Adrenal gland (tissue), 12 donors: ENCODE measurements around the gene KMT2C. TPM values are rescaled to one million over a fixed set of nuclear protein-coding genes. Genes with fewer than 3 reads are reported as not detected.

Source experiments
- DNase-seq, 7 donors: peaks; one replicate each; pipeline ENCODE4 v3.0.0-alpha.2; 2019 to 2020
- H3K27ac ChIP-seq, 5 donors: fragments of 200-600 bp; sonication (generic) in 4 of 5; 1 replicate in 3 of 5; 2 replicates in 2 of 5; pipeline versions ENCODE4 v1.5.1 to v1.8.0; 2016 to 2020; ENCODE audit warnings: mild to moderate bottlenecking in 1 of 5
- H3K27me3 ChIP-seq: fragments of 200-600 bp; 2 replicates; pipeline ENCODE4 v1.8.0; 2021
- H3K36me3 ChIP-seq, 2 donors: fragments of 200-600 bp; replicated peaks in 1 of 2; 1 replicate in 1 of 2; 2 replicates in 1 of 2; pipeline versions ENCODE4 v1.5.1 to v1.8.0; 2018 to 2022
- H3K4me1 ChIP-seq, 2 donors: fragments of 200-600 bp; replicated peaks in 1 of 2; 1 replicate in 1 of 2; 2 replicates in 1 of 2; pipeline versions ENCODE4 v1.5.1 to v1.8.0; 2018 to 2021
- H3K4me3 ChIP-seq, 4 donors: fragments of 200-600 bp; sonication (generic) in 3 of 4; one replicate each; pipeline ENCODE4 v1.5.1; 2016 to 2018
- H3K9me3 ChIP-seq, 3 donors: fragments of 200-600 bp; sonication (generic) in 1 of 3; replicated peaks in 1 of 3; 1 replicate in 2 of 3; 2 replicates in 1 of 3; pipeline versions ENCODE4 v1.5.1 to v1.8.0; 2016 to 2021
- CTCF ChIP-seq, 6 experiments: fragments of 450-650 bp in 4 of 6; fragments of 200-600 bp in 2 of 6; sonication (generic) in 1 of 6; IDR thresholded peaks; 1 replicate in 5 of 6; 2 replicates in 1 of 6; pipeline versions ENCODE4 v1.5.1 to v1.8.0; 2016 to 2021; ENCODE audit warnings: antibody characterized with exemption in 6 of 6, mild to moderate bottlenecking in 2 of 6, moderate library complexity in 1 of 6
- POLR2A ChIP-seq, 2 donors: fragments of 450-650 bp; IDR thresholded peaks; one replicate each; pipeline ENCODE4 v1.6.1; 2017; ENCODE audit warnings: antibody characterized with exemption in 2 of 2, mild to moderate bottlenecking in 2 of 2, moderate library complexity in 1 of 2
- WGBS, 4 donors: extraction: QIAGEN DNeasy Blood & Tissue Kit in 2 of 4; methylation state at CpG; one replicate each; pipeline versions ENCODE4 v1.1.5 to v1.1.7; 2013 to 2017; 5-methylcytosine and 5-hydroxymethylcytosine counted together
- intact Hi-C, 2 donors: fragments of 100-400 bp; cut with DNase I; formaldehyde crosslinking; loops; one replicate each; pipeline versions ENCODE4 v1.14.1 to v1.15.0; 2022 to 2023
- polyA plus RNA-seq, 3 donors: library from polyadenylated mRNA; stranded (reverse); fragments of 200-250 nt in 2 of 3; fragments of 350-450 nt in 1 of 3; fragmentation: Illumina TruSeq in 1 of 3; extraction: RNeasy Lipid Tissue Mini Kit (QIAGEN cat#74804) in 1 of 3; gene quantifications; one replicate each; pipeline ENCODE4 v1.2.3, GENCODE V29; 2013 to 2014
- total RNA-seq, 9 donors: library from RNA; depleted of rRNA in 4 of 9; stranded (reverse); fragments of >200 nt in 4 of 9; fragments of 120-200 nt in 1 of 9; fragmentation: NEBNext Ultra II Directional in 1 of 9; extraction: Animal tissue kit (Norgen Biotek cat#: 25700) in 1 of 9; gene quantifications; one replicate each; pipeline versions ENCODE4 v1.1.0 to v1.2.4, GENCODE V29; 2013 to 2023
- donor health status: healthy with polysubstance abuse.
- donor health status: Bipolar disorder and iron deficiency.
- donor health status: DM: yes; HTN: yes; CAD: no.
- donor health status: DM: no; HTN: no; CAD: no.
- donor health status: DM: no; HTN: no; CAD: no.
- donor health status: DM: yes; HTN: yes; CAD: no.

Gene KMT2C
- total and polyA plus RNA-seq, 12 donors = 6.9 to 105 (median 55.6) TPM

DNA sequence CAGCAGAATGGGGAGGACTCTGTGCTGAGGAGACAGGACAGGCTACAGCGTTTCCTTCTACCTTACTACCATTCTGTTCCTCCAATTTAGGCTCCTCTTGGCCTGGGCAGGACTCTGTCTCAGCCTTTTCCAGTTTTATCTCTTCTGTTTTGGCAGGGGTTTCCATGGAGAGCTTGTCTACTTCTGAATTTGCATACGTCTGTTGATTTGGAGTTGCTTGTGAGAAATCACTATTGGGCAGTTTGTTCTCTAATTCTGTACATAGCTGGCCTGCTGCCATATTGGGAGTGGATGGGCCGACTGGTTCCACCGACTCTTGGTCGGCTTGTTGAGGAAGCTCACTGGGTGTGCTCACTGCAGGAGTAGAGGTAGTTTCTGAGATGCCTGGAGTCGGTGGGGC lies 273.5 kb downstream of the KMT2C start:
- H3K36me3 ChIP-seq = peaks cover 0 to 68% of the 10 kb centered on the region in 2 donors
- WGBS, 4 donors = 84 to 98% (median 92%) methylated on average over 6 of the region's 6 CpGs
- no peak for DNase-seq
- intact Hi-C loops = no loop called here
- no peak overlapping the region for H3K4me3 ChIP-seq
- no peaks in the 10 kb centered on the region for H3K27me3 ChIP-seq
- no peak overlapping the region for H3K27ac ChIP-seq
- H3K9me3 ChIP-seq = no peaks in the 10 kb centered on the region
- no peak for TF ChIP-seq CTCF (IDR thresholded peaks at IDR 0.05)
- TF ChIP-seq POLR2A (IDR thresholded peaks at IDR 0.05) = no peak
- peaks cover 3 to 11% of the 10 kb centered on the region in 2 donors for H3K4me1 ChIP-seq

DNA sequence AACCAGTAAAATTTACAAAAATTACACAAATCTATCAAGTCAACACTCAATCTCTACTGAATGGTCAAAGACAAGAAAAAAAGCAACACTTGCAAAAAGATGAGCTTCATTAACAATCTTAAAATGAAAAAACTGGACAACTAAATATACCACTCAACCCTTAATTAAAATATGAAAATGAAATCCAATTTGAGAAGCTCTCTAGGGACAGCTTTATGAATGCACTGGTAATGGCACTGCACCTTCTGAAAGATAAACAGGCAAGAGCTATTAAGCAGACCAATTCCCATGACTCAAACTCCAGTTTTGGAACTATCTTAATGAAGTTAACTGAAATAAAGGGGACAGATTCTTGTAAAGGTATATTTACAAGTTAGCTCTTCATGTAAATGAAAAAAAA lies 274.6 kb downstream of the KMT2C start:
- no peak for TF ChIP-seq CTCF (IDR thresholded peaks at IDR 0.05)
- no peak for TF ChIP-seq POLR2A (IDR thresholded peaks at IDR 0.05)
- H3K4me3 ChIP-seq = no peak overlapping the region
- peaks cover 0 to 59% of the 10 kb centered on the region in 2 donors for H3K36me3 ChIP-seq
- no peaks in the 10 kb centered on the region for H3K27me3 ChIP-seq
- intact Hi-C loops = no loop called here
- DNase-seq = no peak
- H3K4me1 ChIP-seq = peaks cover 3 to 11% of the 10 kb centered on the region in 2 donors
- no peaks in the 10 kb centered on the region for H3K9me3 ChIP-seq
- H3K27ac ChIP-seq = no peak overlapping the region

DNA sequence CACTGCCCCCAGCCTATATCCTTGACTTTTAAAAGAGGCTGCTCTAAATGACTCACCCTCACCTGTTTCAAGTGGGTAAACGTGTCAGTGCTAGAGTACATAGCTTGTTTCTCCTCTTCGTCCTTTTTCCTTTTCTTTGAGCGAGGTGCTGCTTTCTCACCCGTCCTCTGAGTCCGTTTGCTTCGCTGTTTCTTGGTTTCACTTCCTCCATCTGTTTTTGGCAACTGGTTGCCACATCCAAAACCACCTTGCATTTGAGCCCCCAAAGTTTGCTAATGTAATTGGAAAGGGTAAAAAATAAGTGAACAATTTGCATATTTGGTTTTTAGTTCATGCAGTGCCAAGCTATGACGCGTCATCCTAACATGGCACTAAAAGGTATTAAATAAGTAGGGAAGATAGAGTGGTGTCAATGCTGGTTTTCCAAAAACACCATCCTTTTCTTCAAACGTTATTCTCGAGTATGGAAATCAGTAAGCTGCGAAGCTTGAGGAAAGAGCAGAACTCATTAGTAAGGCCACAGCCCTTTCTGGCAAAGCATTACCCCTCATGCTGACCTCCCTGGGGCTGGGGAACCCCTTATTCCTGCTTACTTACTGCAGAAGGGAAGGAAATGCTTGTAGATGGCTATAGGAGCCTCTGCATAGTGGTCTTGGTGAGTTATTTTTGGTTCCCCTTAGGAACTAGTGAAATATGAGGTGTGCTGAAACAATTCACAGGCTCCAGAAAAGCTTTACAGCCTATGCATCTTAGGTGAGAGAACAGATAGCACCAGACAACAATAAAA lies 276.8 kb downstream of the KMT2C start:
- no peak for DNase-seq
- H3K4me3 ChIP-seq = no peak overlapping the region
- H3K27me3 ChIP-seq = no peaks in the 10 kb centered on the region
- H3K27ac ChIP-seq = no peak overlapping the region
- no peaks in the 10 kb centered on the region for H3K9me3 ChIP-seq
- peaks cover 0 to 65% of the 10 kb centered on the region in 2 donors for H3K36me3 ChIP-seq
- no peak for TF ChIP-seq POLR2A (IDR thresholded peaks at IDR 0.05)
- no peak for TF ChIP-seq CTCF (IDR thresholded peaks at IDR 0.05)
- intact Hi-C loops = no loop called here
- WGBS, 4 donors = 75 to 84% (median 81%) methylated on average over 11 of the region's 11 CpGs
- H3K4me1 ChIP-seq = peaks cover 3 to 11% of the 10 kb centered on the region in 2 donors

- Histone ChIP-seq H3K4me3 (no peak overlapping the region), H3K27ac (no peak overlapping the region), H3K9me3 (no peaks in the 10 kb centered on the region), H3K4me1 (no peaks in the 10 kb centered on the region), H3K27me3 (no peaks in the 10 kb centered on the region), H3K36me3 (peaks cover 0 to 87% of the 10 kb centered on the region in 2 donors)
- TF ChIP-seq POLR2A (IDR thresholded peaks at IDR 0.05) = no peak
- TF ChIP-seq CTCF (IDR thresholded peaks at IDR 0.05) = no peak
- no peak for DNase-seq
- intact Hi-C loops = no loop called here
- 82 to 95% (median 86%) methylated on average over 4 to 5 of the region's 5 CpGs for WGBS, 4 donors
Measured at GRCh38 chr7:152152267-152152666, 283.5 kb downstream of the KMT2C start.
